GM12878 (cell line): ENCODE data around the gene CHRDL2. TPM values are rescaled to one million over a fixed set of nuclear protein-coding genes. Genes with fewer than 3 reads are reported as not detected.

Experiments used
- ATAC-seq: fragments of 200-7000 bp; cut with Tn5 transposase; 3 replicates; pipeline ENCODE4 v1.9.1; 2020; ENCODE audit warnings: mild to moderate bottlenecking, moderate library complexity
- BruUV-seq: library from RNA; stranded (reverse); fragments of 400-500 nt; replicated peaks from 2 replicates; lab custom pipeline; 2021; lab: Mats Ljungman, UMichigan
- CTCF ChIA-PET: fragments of 300-600 bp; sonication (Branson Sonifier 250); formaldehyde crosslinking; extraction: SDS; loops from one replicate; lab custom pipeline; 2021; ENCODE audit warnings: inconsistent platforms; lab: Yijun Ruan, JAX
- POLR2A ChIA-PET: fragments of 350-600 bp; formaldehyde crosslinking; extraction: SDS; loops from one replicate; lab custom pipeline; 2021; ENCODE audit warnings: inconsistent platforms; lab: Charles Lee
- RAD21 ChIA-PET: fragments of 300-600 bp; sonication (Branson Sonifier 250); formaldehyde crosslinking; loops from one replicate; lab custom pipeline; 2023; ENCODE audit warnings: antibody characterized with exemption; ENCODE audit not compliant: unreplicated experiment; lab: Charles Lee
- SMC1A ChIA-PET: fragments of 300-600 bp; sonication (Branson Sonifier 250); formaldehyde crosslinking; loops from one replicate; lab custom pipeline; 2023; ENCODE audit not compliant: unreplicated experiment, uncharacterized antibody; lab: Charles Lee
- DNase-seq: peaks from one replicate; pipeline ENCODE4 v3.0.0-alpha.2; 2011; ENCODE audit warnings: low read depth, low spot score
- FAIRE-seq: peaks from 3 replicates; lab custom pipeline; 2011; peaks lifted over from hg19 to GRCh38; lab: Jason Lieb, UNC
- H2AFZ ChIP-seq: 2 replicates; pipeline ENCODE4 v1.6.0; 2011; ENCODE audit warnings: low read depth, low read length, control low read depth; ENCODE audit not compliant: control insufficient read depth
- H3K27ac ChIP-seq: 2 replicates; pipeline ENCODE4 v1.5.1; 2011; ENCODE audit warnings: control low read depth; ENCODE audit not compliant: control insufficient read depth, insufficient read depth
- H3K27me3 ChIP-seq, 2 experiments: replicated peaks in 1 of 2; 2 replicates each; pipeline versions ENCODE4 v1.6.0 to v1.6.1; 2011; ENCODE audit warnings: low read length in 1 of 2; ENCODE audit not compliant: control insufficient read depth in 2 of 2, insufficient read depth in 2 of 2
- H3K36me3 ChIP-seq, 2 experiments: 2 replicates each; pipeline ENCODE4 v1.5.1; 2011; ENCODE audit warnings: low read length in 1 of 2; ENCODE audit not compliant: control insufficient read depth in 2 of 2, insufficient read depth in 2 of 2
- H3K4me1 ChIP-seq: 2 replicates; pipeline ENCODE4 v1.6.1; 2011; ENCODE audit warnings: mild to moderate bottlenecking, low read length, moderate library complexity, mixed read lengths; ENCODE audit not compliant: control insufficient read depth, insufficient read depth
- H3K4me2 ChIP-seq: 2 replicates; pipeline ENCODE4 v1.6.0; 2011; ENCODE audit warnings: control low read depth; ENCODE audit not compliant: control insufficient read depth, insufficient read depth
- H3K4me3 ChIP-seq: fragments of 200-600 bp; sonication (generic); 2 replicates; pipeline ENCODE4 v1.5.1; 2016
- H3K79me2 ChIP-seq: 2 replicates; pipeline ENCODE4 v1.6.0; 2011; ENCODE audit warnings: low read length; ENCODE audit not compliant: control insufficient read depth, insufficient read depth
- H3K9ac ChIP-seq: 2 replicates; pipeline ENCODE4 v1.8.0; 2011; ENCODE audit warnings: low read length, control low read depth, mixed read lengths; ENCODE audit not compliant: control insufficient read depth, insufficient read depth
- H3K9me3 ChIP-seq: replicated peaks from 3 replicates; pipeline ENCODE4 v1.5.1; 2011; ENCODE audit warnings: mild to moderate bottlenecking, low read length; ENCODE audit not compliant: control insufficient read depth, insufficient read depth
- H4K20me1 ChIP-seq: 2 replicates; pipeline ENCODE4 v1.6.0; 2011; ENCODE audit not compliant: control insufficient read depth, insufficient read depth
- EZH2 ChIP-seq: IDR thresholded peaks from 2 replicates; pipeline ENCODE4 v1.6.1; 2012; ENCODE audit warnings: low read depth, mild to moderate bottlenecking, control low read depth, inconsistent platforms, low read length, borderline replicate concordance; ENCODE audit not compliant: control insufficient read depth
- MTA3 ChIP-seq: IDR thresholded peaks from 2 replicates; pipeline ENCODE4 v1.6.1; 2012; ENCODE audit warnings: low read length, inconsistent platforms, borderline replicate concordance
- MXI1 ChIP-seq: fragments of 150-350 bp; IDR thresholded peaks from 2 replicates; pipeline ENCODE4 v1.6.1; 2011; ENCODE audit warnings: low read depth, mild to moderate bottlenecking, inconsistent platforms, low read length, improper control_type of control experiment
- PKNOX1 ChIP-seq: fragments of 450-650 bp; IDR thresholded peaks from 2 replicates; pipeline ENCODE4 v1.6.1; 2016; ENCODE audit warnings: mild to moderate bottlenecking
- POLR2AphosphoS2 ChIP-seq: IDR thresholded peaks from 2 replicates; pipeline ENCODE4 v1.6.1; 2011; ENCODE audit warnings: low read depth, mild to moderate bottlenecking, low read length, improper control_type of control experiment, moderate library complexity
- WGBS: methylation state at CpG from one replicate; pipeline ENCODE4 v1.1.6; 2016; ENCODE audit warnings: low lambda C conversion rate; ENCODE audit not compliant: insufficient replicate concordance, insufficient coverage; ENCODE audit errors: missing lambda C conversion rate; 5-methylcytosine and 5-hydroxymethylcytosine counted together
- in situ Hi-C: fragments of 300-500 bp; cut with MboI; formaldehyde crosslinking; loops from 9 replicates; pipeline ENCODE4 v1.14.3; 2018; ENCODE audit warnings: mixed read lengths
- intact Hi-C: fragments of 100-400 bp; cut with micrococcal nuclease; formaldehyde crosslinking; loops from one replicate; pipeline ENCODE4 v1.14.2; 2022; ENCODE audit not compliant: unreplicated experiment
- polyA plus RNA-seq, 11 experiments: library from polyadenylated mRNA; depleted of rRNA in 4 of 11; unstranded in 6 of 11; stranded (reverse) in 5 of 11; fragments of >200 nt; fragmentation: Nextera tagmentation in 4 of 11; fragmentation: Illumina TruSeq in 1 of 11; extraction: Ambion mirVana in 4 of 11; extraction: Trizol in 1 of 11; gene quantifications; 1 replicate in 1 of 11; 2 replicates in 10 of 11; pipeline versions ENCODE4 v1.2.1 to v1.2.3, GENCODE V29; 2011 to 2016; ENCODE audit warnings: inconsistent platforms in 2 of 11, missing spikeins in 2 of 11, low read depth in 1 of 11
- total RNA-seq, 4 experiments: library from RNA; depleted of rRNA in 3 of 4; stranded (reverse); fragments of >200 nt in 3 of 4; fragmentation: Illumina TruSeq in 1 of 4; extraction: Trizol in 1 of 4; gene quantifications; 2 replicates each; pipeline versions ENCODE4 v1.2.1 to v1.2.3, GENCODE V29; 2013 to 2021
- TF ChIP-seq, protein P1 (sequence below): fragments of 450-650 bp; IDR thresholded peaks from 2 replicates; pipeline ENCODE4 v1.6.1; 2017; ENCODE audit warnings: mild to moderate bottlenecking
- TF ChIP-seq, protein P2 (sequence below): fragments of 450-650 bp; formaldehyde crosslinking; IDR thresholded peaks from 2 replicates; pipeline ENCODE4 v1.5.0; 2022; ENCODE audit warnings: mild to moderate bottlenecking, missing genetic modification characterization
- TF ChIP-seq, protein P3 (sequence below): fragments of 150-350 bp; IDR thresholded peaks from 2 replicates; pipeline ENCODE4 v1.6.1; 2016; ENCODE audit warnings: low read depth, low read length

Gene CHRDL2
- total and polyA plus RNA-seq, 10 of the 15 experiments (the other 5 are each of a cell fraction or from before 2014, with no cell fraction given): not detected

GRCh38 chr11:74686792-74687191, 44.4 kb downstream of the CHRDL2 start:
- Histone ChIP-seq H3K27me3 (peaks cover 0 to 2% of the 10 kb centered on the region in 2 experiments; a peak in 1 of 4 replicates), H2AFZ (no peak overlapping the region), H3K4me3 (no peak overlapping the region), H4K20me1 (no peaks in the 10 kb centered on the region), H3K9ac (no peak overlapping the region), H3K4me2 (no peak overlapping the region), H3K27ac (no peak overlapping the region), H3K36me3 (no peaks in the 10 kb centered on the region), H3K4me1 (no peaks in the 10 kb centered on the region), H3K9me3 (no peaks in the 10 kb centered on the region; the same call in 2 of the 3 replicates), H3K79me2 (no peaks in the 10 kb centered on the region)
- in situ Hi-C loops: no loop called here
- intact Hi-C loops: no loop called here
- BruUV-seq: no TSS peak
- ATAC-seq (no peak), FAIRE-seq (no peak), DNase-seq (no peak)
- CTCF ChIA-PET: interaction anchor here (0.8 to 1.2 kb wide), 3 partner anchors 16 to 53 kb away, joined by 3 to 4 read pairs (median 3); no protein-coding TSS in a partner anchor
- POLR2A ChIA-PET: no interaction called here
- no peak for TF ChIP-seq PKNOX1
- no peak for TF ChIP-seq EZH2
- TF ChIP-seq POLR2AphosphoS2: no peak
- TF ChIP-seq MXI1: no peak
- TF ChIP-seq, protein P1, sequence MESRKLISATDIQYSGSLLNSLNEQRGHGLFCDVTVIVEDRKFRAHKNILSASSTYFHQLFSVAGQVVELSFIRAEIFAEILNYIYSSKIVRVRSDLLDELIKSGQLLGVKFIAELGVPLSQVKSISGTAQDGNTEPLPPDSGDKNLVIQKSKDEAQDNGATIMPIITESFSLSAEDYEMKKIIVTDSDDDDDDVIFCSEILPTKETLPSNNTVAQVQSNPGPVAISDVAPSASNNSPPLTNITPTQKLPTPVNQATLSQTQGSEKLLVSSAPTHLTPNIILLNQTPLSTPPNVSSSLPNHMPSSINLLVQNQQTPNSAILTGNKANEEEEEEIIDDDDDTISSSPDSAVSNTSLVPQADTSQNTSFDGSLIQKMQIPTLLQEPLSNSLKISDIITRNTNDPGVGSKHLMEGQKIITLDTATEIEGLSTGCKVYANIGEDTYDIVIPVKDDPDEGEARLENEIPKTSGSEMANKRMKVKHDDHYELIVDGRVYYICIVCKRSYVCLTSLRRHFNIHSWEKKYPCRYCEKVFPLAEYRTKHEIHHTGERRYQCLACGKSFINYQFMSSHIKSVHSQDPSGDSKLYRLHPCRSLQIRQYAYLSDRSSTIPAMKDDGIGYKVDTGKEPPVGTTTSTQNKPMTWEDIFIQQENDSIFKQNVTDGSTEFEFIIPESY: no peak
- TF ChIP-seq, protein P2, sequence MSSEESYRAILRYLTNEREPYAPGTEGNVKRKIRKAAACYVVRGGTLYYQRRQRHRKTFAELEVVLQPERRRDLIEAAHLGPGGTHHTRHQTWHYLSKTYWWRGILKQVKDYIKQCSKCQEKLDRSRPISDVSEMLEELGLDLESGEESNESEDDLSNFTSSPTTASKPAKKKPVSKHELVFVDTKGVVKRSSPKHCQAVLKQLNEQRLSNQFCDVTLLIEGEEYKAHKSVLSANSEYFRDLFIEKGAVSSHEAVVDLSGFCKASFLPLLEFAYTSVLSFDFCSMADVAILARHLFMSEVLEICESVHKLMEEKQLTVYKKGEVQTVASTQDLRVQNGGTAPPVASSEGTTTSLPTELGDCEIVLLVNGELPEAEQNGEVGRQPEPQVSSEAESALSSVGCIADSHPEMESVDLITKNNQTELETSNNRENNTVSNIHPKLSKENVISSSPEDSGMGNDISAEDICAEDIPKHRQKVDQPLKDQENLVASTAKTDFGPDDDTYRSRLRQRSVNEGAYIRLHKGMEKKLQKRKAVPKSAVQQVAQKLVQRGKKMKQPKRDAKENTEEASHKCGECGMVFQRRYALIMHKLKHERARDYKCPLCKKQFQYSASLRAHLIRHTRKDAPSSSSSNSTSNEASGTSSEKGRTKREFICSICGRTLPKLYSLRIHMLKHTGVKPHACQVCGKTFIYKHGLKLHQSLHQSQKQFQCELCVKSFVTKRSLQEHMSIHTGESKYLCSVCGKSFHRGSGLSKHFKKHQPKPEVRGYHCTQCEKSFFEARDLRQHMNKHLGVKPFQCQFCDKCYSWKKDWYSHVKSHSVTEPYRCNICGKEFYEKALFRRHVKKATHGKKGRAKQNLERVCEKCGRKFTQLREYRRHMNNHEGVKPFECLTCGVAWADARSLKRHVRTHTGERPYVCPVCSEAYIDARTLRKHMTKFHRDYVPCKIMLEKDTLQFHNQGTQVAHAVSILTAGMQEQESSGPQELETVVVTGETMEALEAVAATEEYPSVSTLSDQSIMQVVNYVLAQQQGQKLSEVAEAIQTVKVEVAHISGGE (CRISPR knock-in tag): no peak
- TF ChIP-seq, protein P3, sequence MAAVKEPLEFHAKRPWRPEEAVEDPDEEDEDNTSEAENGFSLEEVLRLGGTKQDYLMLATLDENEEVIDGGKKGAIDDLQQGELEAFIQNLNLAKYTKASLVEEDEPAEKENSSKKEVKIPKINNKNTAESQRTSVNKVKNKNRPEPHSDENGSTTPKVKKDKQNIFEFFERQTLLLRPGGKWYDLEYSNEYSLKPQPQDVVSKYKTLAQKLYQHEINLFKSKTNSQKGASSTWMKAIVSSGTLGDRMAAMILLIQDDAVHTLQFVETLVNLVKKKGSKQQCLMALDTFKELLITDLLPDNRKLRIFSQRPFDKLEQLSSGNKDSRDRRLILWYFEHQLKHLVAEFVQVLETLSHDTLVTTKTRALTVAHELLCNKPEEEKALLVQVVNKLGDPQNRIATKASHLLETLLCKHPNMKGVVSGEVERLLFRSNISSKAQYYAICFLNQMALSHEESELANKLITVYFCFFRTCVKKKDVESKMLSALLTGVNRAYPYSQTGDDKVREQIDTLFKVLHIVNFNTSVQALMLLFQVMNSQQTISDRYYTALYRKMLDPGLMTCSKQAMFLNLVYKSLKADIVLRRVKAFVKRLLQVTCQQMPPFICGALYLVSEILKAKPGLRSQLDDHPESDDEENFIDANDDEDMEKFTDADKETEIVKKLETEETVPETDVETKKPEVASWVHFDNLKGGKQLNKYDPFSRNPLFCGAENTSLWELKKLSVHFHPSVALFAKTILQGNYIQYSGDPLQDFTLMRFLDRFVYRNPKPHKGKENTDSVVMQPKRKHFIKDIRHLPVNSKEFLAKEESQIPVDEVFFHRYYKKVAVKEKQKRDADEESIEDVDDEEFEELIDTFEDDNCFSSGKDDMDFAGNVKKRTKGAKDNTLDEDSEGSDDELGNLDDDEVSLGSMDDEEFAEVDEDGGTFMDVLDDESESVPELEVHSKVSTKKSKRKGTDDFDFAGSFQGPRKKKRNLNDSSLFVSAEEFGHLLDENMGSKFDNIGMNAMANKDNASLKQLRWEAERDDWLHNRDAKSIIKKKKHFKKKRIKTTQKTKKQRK: no peak
- no peak for TF ChIP-seq MTA3
- SMC1A ChIA-PET: no interaction called here
- RAD21 ChIA-PET: interaction anchor here (1.5 kb wide), 1 partner anchor 16 kb away, joined by 3 read pairs; no protein-coding TSS in a partner anchor
- 53% methylated on average over 4 of the region's 4 CpGs for WGBS
